Hepatocyte (in vitro differentiated cells): ENCODE measurements around the gene CETP.

Source experiments
- EZH2 ChIP-seq: fragments of 200-600 bp; sonication (generic); IDR thresholded peaks from 2 replicates; pipeline ENCODE4 v1.6.1; 2016; ENCODE audit warnings: antibody characterized with exemption, mild to moderate bottlenecking, borderline replicate concordance
- TF ChIP-seq, protein P1 (sequence below): fragments of 200-600 bp; sonication (generic); IDR thresholded peaks from 2 replicates; pipeline ENCODE4 v1.5.1; 2016; ENCODE audit warnings: antibody characterized with exemption, mild to moderate bottlenecking; ENCODE audit not compliant: poor library complexity

DNA sequence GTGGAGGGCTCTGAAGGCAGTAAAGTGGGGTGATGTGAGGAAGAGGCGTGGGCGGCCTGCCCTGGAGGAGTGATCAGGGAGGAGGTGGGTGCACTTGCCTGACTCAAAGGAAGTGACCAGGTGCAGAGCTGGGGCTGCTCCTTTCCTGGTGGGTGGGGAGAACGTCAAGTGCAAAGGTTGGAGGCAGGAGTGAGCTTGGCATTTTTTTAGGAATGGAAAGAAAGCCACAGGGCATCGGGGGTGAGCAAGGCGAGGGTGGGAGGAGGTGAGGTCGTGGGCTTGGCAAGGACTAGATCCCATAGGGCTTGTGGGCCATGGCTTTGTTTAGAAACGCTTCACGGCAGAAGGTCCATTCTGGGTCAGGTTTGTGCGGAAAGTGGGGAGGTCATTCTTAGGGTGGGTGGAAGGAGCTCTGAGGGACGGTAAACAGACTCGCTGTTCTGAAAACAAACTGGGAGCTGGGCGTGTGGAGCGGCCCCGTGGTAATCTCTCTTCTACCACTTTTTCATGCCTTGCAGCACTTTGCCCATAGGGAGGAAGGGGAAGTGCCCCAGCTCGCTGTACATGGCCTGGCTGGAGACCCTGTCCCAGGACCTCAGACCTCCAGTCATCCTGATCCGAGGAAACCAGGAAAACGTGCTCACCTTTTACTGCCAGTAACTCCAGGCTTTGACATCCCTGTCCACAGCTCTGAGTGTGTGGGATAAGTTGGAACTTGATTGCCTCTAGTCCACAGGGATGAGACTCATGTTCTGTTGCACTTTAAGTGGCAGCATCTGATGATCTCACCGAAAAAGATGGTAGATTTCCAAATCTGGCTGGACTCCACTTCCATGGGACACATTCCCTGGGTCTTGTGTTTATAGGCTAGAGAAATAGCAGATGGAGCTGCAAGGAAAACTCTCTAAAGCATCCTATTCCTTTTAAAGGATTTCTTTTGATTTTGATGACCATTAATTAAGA lies 48.7 kb upstream of the CETP start:
- no peak for TF ChIP-seq EZH2
- TF ChIP-seq, protein P1, sequence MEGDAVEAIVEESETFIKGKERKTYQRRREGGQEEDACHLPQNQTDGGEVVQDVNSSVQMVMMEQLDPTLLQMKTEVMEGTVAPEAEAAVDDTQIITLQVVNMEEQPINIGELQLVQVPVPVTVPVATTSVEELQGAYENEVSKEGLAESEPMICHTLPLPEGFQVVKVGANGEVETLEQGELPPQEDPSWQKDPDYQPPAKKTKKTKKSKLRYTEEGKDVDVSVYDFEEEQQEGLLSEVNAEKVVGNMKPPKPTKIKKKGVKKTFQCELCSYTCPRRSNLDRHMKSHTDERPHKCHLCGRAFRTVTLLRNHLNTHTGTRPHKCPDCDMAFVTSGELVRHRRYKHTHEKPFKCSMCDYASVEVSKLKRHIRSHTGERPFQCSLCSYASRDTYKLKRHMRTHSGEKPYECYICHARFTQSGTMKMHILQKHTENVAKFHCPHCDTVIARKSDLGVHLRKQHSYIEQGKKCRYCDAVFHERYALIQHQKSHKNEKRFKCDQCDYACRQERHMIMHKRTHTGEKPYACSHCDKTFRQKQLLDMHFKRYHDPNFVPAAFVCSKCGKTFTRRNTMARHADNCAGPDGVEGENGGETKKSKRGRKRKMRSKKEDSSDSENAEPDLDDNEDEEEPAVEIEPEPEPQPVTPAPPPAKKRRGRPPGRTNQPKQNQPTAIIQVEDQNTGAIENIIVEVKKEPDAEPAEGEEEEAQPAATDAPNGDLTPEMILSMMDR = no peak
